Ishikawa (cell line): Measurements from ENCODE around the gene MRPS24.

Experiments
- EP300 ChIP-seq: IDR thresholded peaks from 2 replicates; pipeline ENCODE4 v1.6.1; 2012; ENCODE audit warnings: borderline replicate concordance
- FOXM1 ChIP-seq: IDR thresholded peaks from 2 replicates; pipeline ENCODE4 v1.6.1; 2012; ENCODE audit warnings: low read depth, borderline replicate concordance
- MAX ChIP-seq: IDR thresholded peaks from 2 replicates; pipeline ENCODE4 v1.6.1; 2012
- NFIC ChIP-seq: IDR thresholded peaks from 2 replicates; pipeline ENCODE4 v1.6.1; 2012
- RAD21 ChIP-seq: IDR thresholded peaks from 2 replicates; pipeline ENCODE4 v1.6.1; 2012; ENCODE audit warnings: low read depth
- REST ChIP-seq: IDR thresholded peaks from 2 replicates; pipeline ENCODE4 v1.6.1; 2012; ENCODE audit warnings: low read depth, mild to moderate bottlenecking
- TAF1 ChIP-seq: IDR thresholded peaks from 2 replicates; pipeline ENCODE4 v1.6.1; 2012; ENCODE audit warnings: low read depth, mild to moderate bottlenecking
- USF1 ChIP-seq: IDR thresholded peaks from 2 replicates; pipeline ENCODE4 v1.6.1; 2012
- YY1 ChIP-seq: IDR thresholded peaks from 2 replicates; pipeline ENCODE4 v1.6.1; 2012; ENCODE audit warnings: low read depth
- ZBTB7A ChIP-seq: IDR thresholded peaks from 2 replicates; pipeline ENCODE4 v1.6.1; 2012; ENCODE audit warnings: low read depth

GRCh38 chr7:43880596-43880995 is 11.3 kb upstream of the MRPS24 start:
- TF ChIP-seq MAX, result no peak
- TF ChIP-seq TAF1, result no peak
- no peak for TF ChIP-seq NFIC
- no peak for TF ChIP-seq EP300
- no peak for TF ChIP-seq ZBTB7A
- TF ChIP-seq FOXM1, result no peak
- TF ChIP-seq YY1, result no peak
- no peak for TF ChIP-seq USF1
- no peak for TF ChIP-seq REST
- TF ChIP-seq RAD21, result no peak
